ENCODE data around the gene LIX1.
A peak's percentile ranks its signal among the peaks of the same experiment; 100 is the strongest.
"Not testable (repeated sequence)": the region's sequence is repeated elsewhere in the genome, so short reads cannot be mapped to it uniquely, and the experiment has no call there.

Gene LIX1

GRCh38 chr5:97141031-97141430, 1.4 kb downstream of the LIX1 start:
- no peak for DNase-seq

- not testable (repeated sequence) for DNase-seq
Measured at GRCh38 chr5:97140250-97140649, 2.2 kb downstream of the LIX1 start.

- DNase-seq: no peak
Measured at GRCh38 chr5:97136475-97136874, 5.9 kb downstream of the LIX1 start.

GRCh38 chr5:97135868-97136267, 6.5 kb downstream of the LIX1 start:
- no peak for DNase-seq

GRCh38 chr5:97134634-97135033, 7.8 kb downstream of the LIX1 start:
- no peak for DNase-seq

GRCh38 chr5:97133101-97133500, 9.3 kb downstream of the LIX1 start:
- peak in 1 of 2 experiments; percentile 5 for DNase-seq

GRCh38 chr5:97131921-97132320, 10.5 kb downstream of the LIX1 start:
- no peak for DNase-seq

GRCh38 chr5:97131139-97131710, 11.2 kb downstream of the LIX1 start:
- no peak for DNase-seq

GRCh38 chr5:97127727-97128126, 14.7 kb downstream of the LIX1 start:
- no peak for DNase-seq

- DNase-seq: no peak
Measured at GRCh38 chr5:97125125-97125683, 17.2 kb downstream of the LIX1 start.

GRCh38 chr5:97124335-97124734, 18.1 kb downstream of the LIX1 start:
- no peak for DNase-seq

- DNase-seq: no peak
Measured at GRCh38 chr5:97121848-97122247, 20.6 kb downstream of the LIX1 start.

GRCh38 chr5:97120195-97120594, 22.2 kb downstream of the LIX1 start:
- no peak for DNase-seq

- DNase-seq: no peak
Measured at GRCh38 chr5:97119007-97119390, 23.4 kb downstream of the LIX1 start.

GRCh38 chr5:97118261-97119006, 24.0 kb downstream of the LIX1 start:
- DNase-seq: no peak

GRCh38 chr5:97115932-97116331, 26.5 kb downstream of the LIX1 start:
- no peak for DNase-seq

- DNase-seq: no peak
Measured at GRCh38 chr5:97112230-97112629, 30.2 kb downstream of the LIX1 start.

- no peak for DNase-seq
Measured at GRCh38 chr5:97111616-97112015, 30.8 kb downstream of the LIX1 start.

GRCh38 chr5:97111004-97111403, 31.4 kb downstream of the LIX1 start:
- DNase-seq: no peak

GRCh38 chr5:97107318-97107717, 35.1 kb downstream of the LIX1 start:
- DNase-seq: no peak

- no peak for DNase-seq
Measured at GRCh38 chr5:97106216-97106581, 36.2 kb downstream of the LIX1 start.

GRCh38 chr5:97105501-97106215, 36.8 kb downstream of the LIX1 start:
- no peak for DNase-seq

GRCh38 chr5:97102010-97102470, 40.4 kb downstream of the LIX1 start:
- no peak for DNase-seq

Measured in Kasumi-1 (cell line).